GM23338 (cell line): Measurements from ENCODE around the gene ARMC5. TPM values are rescaled to one million over a fixed set of nuclear protein-coding genes. Genes with fewer than 3 reads are reported as not detected.

ENCODE experiments used
- ATAC-seq: fragments of 200-7000 bp; cut with Tn5 transposase; 3 replicates; pipeline ENCODE4 v1.9.1; 2020
- DNase-seq: peaks from one replicate; pipeline ENCODE4 v3.0.0-alpha.2; 2015; ENCODE audit warnings: low spot score
- H2AFZ ChIP-seq: fragments of 200-600 bp; sonication (generic); 2 replicates; pipeline ENCODE4 v1.8.0; 2016; ENCODE audit warnings: antibody characterized with exemption, mild to moderate bottlenecking, moderate library complexity
- H3F3A ChIP-seq: fragments of 200-600 bp; sonication (generic); replicated peaks from 2 replicates; pipeline ENCODE4 v1.8.0; 2017; ENCODE audit warnings: antibody characterized with exemption, mixed run types, low read depth
- H3K27ac ChIP-seq: fragments of 200-600 bp; sonication (generic); 2 replicates; pipeline ENCODE4 v1.6.1; 2016; ENCODE audit warnings: low read depth
- H3K27me3 ChIP-seq: fragments of 200-600 bp; sonication (generic); 2 replicates; pipeline ENCODE4 v1.8.0; 2016; ENCODE audit warnings: mild to moderate bottlenecking, mixed run types, moderate library complexity; ENCODE audit not compliant: insufficient read depth
- H3K36me3 ChIP-seq: fragments of 200-600 bp; sonication (generic); 2 replicates; pipeline ENCODE4 v1.8.0; 2016; ENCODE audit warnings: mild to moderate bottlenecking; ENCODE audit not compliant: insufficient read depth
- H3K4me1 ChIP-seq: fragments of 200-600 bp; sonication (generic); 2 replicates; pipeline ENCODE4 v1.8.0; 2016; ENCODE audit warnings: mild to moderate bottlenecking, moderate library complexity; ENCODE audit not compliant: insufficient read depth
- H3K4me2 ChIP-seq: fragments of 200-600 bp; sonication (generic); 2 replicates; pipeline ENCODE4 v1.7.1; 2017; ENCODE audit warnings: mixed run types
- H3K4me3 ChIP-seq: fragments of 200-600 bp; sonication (generic); 2 replicates; pipeline ENCODE4 v1.6.1; 2016; ENCODE audit warnings: mixed run types
- H3K79me2 ChIP-seq: fragments of 200-600 bp; sonication (generic); replicated peaks from 2 replicates; pipeline ENCODE4 v1.8.0; 2017; ENCODE audit warnings: mild to moderate bottlenecking; ENCODE audit not compliant: insufficient read depth
- H3K9me2 ChIP-seq: fragments of 200-600 bp; sonication (generic); 2 replicates; pipeline ENCODE4 v1.8.0; 2017; ENCODE audit not compliant: insufficient read depth
- H4K20me1 ChIP-seq: fragments of 200-600 bp; sonication (generic); replicated peaks from 2 replicates; pipeline ENCODE4 v1.8.0; 2017; ENCODE audit warnings: mild to moderate bottlenecking; ENCODE audit not compliant: insufficient read depth
- H3K27ac Mint-ChIP-seq: 2 replicates; pipeline ENCODE4 v1.8.0; 2020; ENCODE audit warnings: inconsistent platforms, mild to moderate bottlenecking, moderate library complexity, mixed read lengths
- H3K27me3 Mint-ChIP-seq: 3 replicates; pipeline ENCODE4 v1.8.0; 2022; ENCODE audit warnings: low read depth, mild to moderate bottlenecking, moderate library complexity, mixed read lengths, inconsistent platforms; ENCODE audit not compliant: insufficient read depth, poor library complexity
- H3K36me3 Mint-ChIP-seq: 3 replicates; pipeline ENCODE4 v1.8.0; 2021; ENCODE audit warnings: low read depth, mild to moderate bottlenecking, inconsistent platforms, moderate library complexity, mixed read lengths
- H3K4me1 Mint-ChIP-seq: 3 replicates; pipeline ENCODE4 v1.8.0; 2020; ENCODE audit warnings: mild to moderate bottlenecking, inconsistent platforms, mixed read lengths
- H3K4me3 Mint-ChIP-seq: 3 replicates; pipeline ENCODE4 v1.8.0; 2021; ENCODE audit warnings: moderate library complexity, mild to moderate bottlenecking, inconsistent platforms, mixed read lengths
- H3K9me3 Mint-ChIP-seq: 3 replicates; pipeline ENCODE4 v1.8.0; 2020; ENCODE audit warnings: moderate library complexity, mild to moderate bottlenecking, inconsistent platforms, mixed read lengths
- EZH2 ChIP-seq: fragments of 200-600 bp; sonication (generic); IDR thresholded peaks from one replicate; pipeline ENCODE4 v1.8.0; 2017; ENCODE audit warnings: antibody characterized with exemption, mild to moderate bottlenecking, low read depth; ENCODE audit not compliant: unreplicated experiment
- EZH2phosphoT487 ChIP-seq: fragments of 200-600 bp; sonication (generic); IDR thresholded peaks from one replicate; pipeline ENCODE4 v1.8.1; 2018; ENCODE audit warnings: antibody characterized with exemption; ENCODE audit not compliant: unreplicated experiment
- ZNF331 ChIP-seq: fragments of 250-450 bp; sonication (Bioruptor Pico); IDR thresholded peaks from 2 replicates; pipeline ENCODE4 v1.5.0; 2020; ENCODE audit warnings: low read depth, mild to moderate bottlenecking, moderate library complexity
- polyA plus RNA-seq: library from polyadenylated mRNA; unstranded; fragments of >200 nt; fragmentation: Nextera tagmentation; extraction: Ambion mirVana; gene quantifications from 2 replicates; pipeline ENCODE4 v1.2.1, GENCODE V29; 2016
- total RNA-seq: library from RNA; depleted of rRNA; stranded (reverse); fragments of >200 nt; shearing (Covaris generic); gene quantifications from 2 replicates; pipeline ENCODE4 v1.2.3, GENCODE V29; 2014; rRNA removed
- TF ChIP-seq, protein P1 (sequence below), 2 experiments: fragments of 200-600 bp in 1 of 2; sonication (generic) in 1 of 2; conservative IDR thresholded peaks; 2 replicates each; pipeline versions ENCODE4 v1.5.1 to v1.6.1; 2016 to 2017; ENCODE audit warnings: antibody characterized with exemption in 2 of 2, low read depth in 2 of 2, mild to moderate bottlenecking in 2 of 2, moderate library complexity in 1 of 2

ARMC5 gene
- total and polyA plus RNA-seq, 2 experiments from 2014 or later = 5.9 to 11.3 TPM

DNA sequence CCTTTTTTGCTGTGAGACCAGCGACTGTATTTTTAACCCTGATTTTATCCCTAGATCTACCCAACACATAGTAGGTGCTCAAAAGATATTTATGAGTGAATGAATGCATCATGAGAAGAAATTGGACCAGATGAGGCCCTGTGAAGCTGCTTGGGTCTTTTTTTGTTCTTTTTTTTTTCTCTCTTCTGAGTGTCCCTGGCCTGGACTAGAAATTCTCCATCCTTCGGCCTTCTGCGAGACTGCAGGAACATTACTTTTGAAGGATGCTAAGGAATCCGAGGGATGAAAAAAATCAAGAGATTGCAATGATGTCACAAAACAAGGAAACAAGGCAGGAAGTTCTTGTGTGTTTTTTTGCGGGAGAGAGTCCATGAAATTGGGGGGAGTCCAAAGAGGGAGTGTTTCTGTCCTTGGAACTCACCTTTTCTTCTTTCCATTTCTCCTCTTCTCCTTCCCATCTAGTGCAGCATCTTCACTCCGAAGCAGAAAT, 49.5 kb downstream of the ARMC5 start:
- TF ChIP-seq, protein P1, sequence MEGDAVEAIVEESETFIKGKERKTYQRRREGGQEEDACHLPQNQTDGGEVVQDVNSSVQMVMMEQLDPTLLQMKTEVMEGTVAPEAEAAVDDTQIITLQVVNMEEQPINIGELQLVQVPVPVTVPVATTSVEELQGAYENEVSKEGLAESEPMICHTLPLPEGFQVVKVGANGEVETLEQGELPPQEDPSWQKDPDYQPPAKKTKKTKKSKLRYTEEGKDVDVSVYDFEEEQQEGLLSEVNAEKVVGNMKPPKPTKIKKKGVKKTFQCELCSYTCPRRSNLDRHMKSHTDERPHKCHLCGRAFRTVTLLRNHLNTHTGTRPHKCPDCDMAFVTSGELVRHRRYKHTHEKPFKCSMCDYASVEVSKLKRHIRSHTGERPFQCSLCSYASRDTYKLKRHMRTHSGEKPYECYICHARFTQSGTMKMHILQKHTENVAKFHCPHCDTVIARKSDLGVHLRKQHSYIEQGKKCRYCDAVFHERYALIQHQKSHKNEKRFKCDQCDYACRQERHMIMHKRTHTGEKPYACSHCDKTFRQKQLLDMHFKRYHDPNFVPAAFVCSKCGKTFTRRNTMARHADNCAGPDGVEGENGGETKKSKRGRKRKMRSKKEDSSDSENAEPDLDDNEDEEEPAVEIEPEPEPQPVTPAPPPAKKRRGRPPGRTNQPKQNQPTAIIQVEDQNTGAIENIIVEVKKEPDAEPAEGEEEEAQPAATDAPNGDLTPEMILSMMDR (conservative IDR thresholded peaks at IDR 0.05; ENCODE audit: low read depth in 2 of 2) = no peak
- TF ChIP-seq EZH2 = peak; percentile 5
- Histone ChIP-seq H3K4me2 (peak overlapping the region; percentile 94), H3K4me1 (peaks cover 15% of the 10 kb centered on the region), H2AFZ (peak overlapping the region; percentile 83), H3K9me2 (no peaks in the 10 kb centered on the region), H3K27ac (peak overlapping the region; percentile 74), H3K4me3 (peak overlapping the region; percentile 97), H3K27me3 (no peaks in the 10 kb centered on the region), H3F3A (no peaks in the 10 kb centered on the region), H4K20me1 (no peaks in the 10 kb centered on the region; the same call in 1 of the 2 replicates), H3K36me3 (no peaks in the 10 kb centered on the region), H3K79me2 (peaks cover 8% of the 10 kb centered on the region)
- DNase-seq (no peak), ATAC-seq (no peak)
- peaks cover 7% of the 10 kb centered on the region for H3K27me3 Mint-ChIP-seq
- peaks cover 4% of the 10 kb centered on the region; the same call in 2 of the 3 replicates for H3K36me3 Mint-ChIP-seq
- peak overlapping the region; percentile 93 for H3K27ac Mint-ChIP-seq
- peaks cover 15% of the 10 kb centered on the region for H3K4me1 Mint-ChIP-seq
- H3K9me3 Mint-ChIP-seq = no peaks in the 10 kb centered on the region; the same call in 2 of the 3 replicates
- peak overlapping the region; percentile 83 for H3K4me3 Mint-ChIP-seq

DNA sequence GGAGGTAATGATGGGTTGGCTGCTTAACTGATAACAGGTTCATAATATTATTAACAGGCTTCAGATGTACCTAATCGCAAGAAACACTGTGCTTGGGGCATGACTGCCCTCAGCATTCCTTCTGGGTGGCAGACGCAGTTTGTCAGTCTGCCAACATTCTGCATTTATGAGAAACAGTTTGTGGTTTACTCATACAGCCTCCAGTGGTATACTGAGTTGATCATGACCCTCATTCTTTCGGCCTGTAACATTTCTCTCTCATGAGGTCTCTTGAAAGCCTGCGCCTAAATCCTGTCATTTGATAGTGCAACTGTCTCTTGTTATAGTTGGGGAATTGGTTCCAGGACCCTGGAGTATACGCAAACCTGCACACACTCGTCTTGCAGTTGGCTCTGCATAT, 53.8 kb downstream of the ARMC5 start:
- Histone ChIP-seq H4K20me1 (no peaks in the 10 kb centered on the region), H3K9me2 (no peaks in the 10 kb centered on the region), H3K4me2 (no peak overlapping the region), H3K27me3 (no peaks in the 10 kb centered on the region), H2AFZ (no peak overlapping the region), H3K4me3 (no peak overlapping the region), H3K79me2 (no peaks in the 10 kb centered on the region), H3K27ac (no peak overlapping the region), H3F3A (no peaks in the 10 kb centered on the region), H3K36me3 (no peaks in the 10 kb centered on the region; the same call in 1 of the 2 replicates), H3K4me1 (peaks cover 7% of the 10 kb centered on the region; the same call in 1 of the 2 replicates)
- peaks cover 2% of the 10 kb centered on the region for H3K27me3 Mint-ChIP-seq
- TF ChIP-seq EZH2phosphoT487 = no peak
- H3K9me3 Mint-ChIP-seq = peaks cover 22% of the 10 kb centered on the region
- H3K27ac Mint-ChIP-seq = no peak overlapping the region
- peaks cover 26% of the 10 kb centered on the region; the same call in 2 of the 3 replicates for H3K4me1 Mint-ChIP-seq
- H3K4me3 Mint-ChIP-seq = no peak overlapping the region
- ATAC-seq (no peak), DNase-seq (no peak)
- H3K36me3 Mint-ChIP-seq = peaks cover 8% of the 10 kb centered on the region; the same call in 2 of the 3 replicates

DNA sequence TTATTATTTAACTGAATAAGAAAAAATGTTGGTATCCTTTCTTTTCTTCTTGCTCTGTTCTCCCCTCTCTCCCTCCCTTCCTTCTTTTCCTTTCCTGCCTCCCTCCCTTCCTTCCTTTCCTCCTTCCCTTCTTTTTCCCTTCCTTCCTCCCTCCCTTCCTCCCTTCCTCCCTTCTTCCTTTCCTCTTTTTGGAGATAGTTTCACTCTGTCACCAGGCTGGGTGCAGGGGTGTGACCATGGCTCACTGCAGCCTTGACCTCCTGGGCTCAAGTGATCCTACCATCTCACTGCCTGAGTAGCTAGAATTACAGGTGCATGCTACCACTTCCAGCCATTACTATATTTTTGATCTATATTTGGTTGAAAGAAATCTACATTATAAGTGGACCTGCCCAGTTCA, 54.6 kb downstream of the ARMC5 start:
- Mint-ChIP-seq H3K4me1 (peaks cover 22% of the 10 kb centered on the region; the same call in 2 of the 3 replicates), H3K27me3 (peaks cover 2% of the 10 kb centered on the region), H3K4me3 (no peak overlapping the region), H3K36me3 (peaks cover 8% of the 10 kb centered on the region; the same call in 2 of the 3 replicates), H3K27ac (no peak overlapping the region), H3K9me3 (peaks cover 22% of the 10 kb centered on the region)
- Histone ChIP-seq H3K4me1 (peaks cover 4% of the 10 kb centered on the region; the same call in 1 of the 2 replicates), H4K20me1 (no peaks in the 10 kb centered on the region), H3K4me2 (no peak overlapping the region), H3K36me3 (no peaks in the 10 kb centered on the region; the same call in 1 of the 2 replicates), H3K4me3 (no peak overlapping the region), H3F3A (no peaks in the 10 kb centered on the region), H3K79me2 (no peaks in the 10 kb centered on the region), H3K27ac (no peak overlapping the region), H3K9me2 (no peaks in the 10 kb centered on the region), H3K27me3 (no peaks in the 10 kb centered on the region), H2AFZ (no peak overlapping the region)
- ATAC-seq = no peak
- no peak for DNase-seq
- TF ChIP-seq ZNF331 (CRISPR knock-in tag) = no peak

Other genes starting within 250 kb of the ARMC5 start
- 1.1 and 1.3 TPM in 2 replicates for gene TRIM72, start 245.4 kb upstream of the ARMC5 start, total RNA-seq
- 0.54 and 0.81 TPM in 2 replicates for gene TRIM72, start 245.4 kb upstream of the ARMC5 start, polyA plus RNA-seq
- gene PYDC1, start 242.4 kb upstream of the ARMC5 start, total RNA-seq = not detected in 2 replicates
- 1.8 and 3.0 TPM in 2 replicates for gene PYDC1, start 242.4 kb upstream of the ARMC5 start, polyA plus RNA-seq
- 0.14 TPM in 1 of 2 replicates, not detected in the other for gene ITGAM, start 199.5 kb upstream of the ARMC5 start, total RNA-seq
- gene ITGAM, start 199.5 kb upstream of the ARMC5 start, polyA plus RNA-seq = 0.03 and 0.52 TPM in 2 replicates
- gene ITGAX, start 104.3 kb upstream of the ARMC5 start, total RNA-seq = 0.12 TPM in 1 of 2 replicates, not detected in the other
- gene ITGAX, start 104.3 kb upstream of the ARMC5 start, polyA plus RNA-seq = not detected in 2 replicates
- not detected in 2 replicates for gene ITGAD, start 66.2 kb upstream of the ARMC5 start, total RNA-seq
- gene ITGAD, start 66.2 kb upstream of the ARMC5 start, polyA plus RNA-seq = not detected in 2 replicates
- gene COX6A2, start 31.1 kb upstream of the ARMC5 start, total RNA-seq = not detected in 2 replicates
- gene COX6A2, start 31.1 kb upstream of the ARMC5 start, polyA plus RNA-seq = 4.7 and 6.0 TPM in 2 replicates
- 0.35 TPM in 1 of 2 replicates, not detected in the other for gene ZNF843, start 16.7 kb upstream of the ARMC5 start, total RNA-seq
- gene ZNF843, start 16.7 kb upstream of the ARMC5 start, polyA plus RNA-seq = not detected in 2 replicates
- gene TGFB1I1, start 12.7 kb downstream of the ARMC5 start, total RNA-seq = 4.1 and 4.2 TPM in 2 replicates
- 3.7 and 4.2 TPM in 2 replicates for gene TGFB1I1, start 12.7 kb downstream of the ARMC5 start, polyA plus RNA-seq
- gene SLC5A2, start 23.6 kb downstream of the ARMC5 start, total RNA-seq = 0.66 and 0.76 TPM in 2 replicates
- 3.6 and 7.3 TPM in 2 replicates for gene SLC5A2, start 23.6 kb downstream of the ARMC5 start, polyA plus RNA-seq
- 26.5 and 36.1 TPM in 2 replicates for gene RUSF1, start 48.9 kb downstream of the ARMC5 start, total RNA-seq
- 8.4 and 8.9 TPM in 2 replicates for gene RUSF1, start 48.9 kb downstream of the ARMC5 start, polyA plus RNA-seq
- not detected in 2 replicates for gene AHSP, start 68.4 kb downstream of the ARMC5 start, total RNA-seq
- gene AHSP, start 68.4 kb downstream of the ARMC5 start, polyA plus RNA-seq = 2.0 and 2.1 TPM in 2 replicates